HFF-Myc (cell line): Measurements from ENCODE around the gene RNF181.
"Not testable (repeated sequence)": the region's sequence is repeated elsewhere in the genome, so short reads cannot be mapped to it uniquely, and the experiment has no call there.

Source experiments
- DNase-seq: peaks from one replicate; pipeline ENCODE4 v3.0.0-alpha.2; 2011; ENCODE audit warnings: low read depth; ENCODE audit errors: extremely low read depth
- H3K4me3 ChIP-seq: replicated peaks from 2 replicates; pipeline ENCODE4 v1.5.1; 2011; ENCODE audit warnings: low read depth, mild to moderate bottlenecking, control low read depth, low read length
- CTCF ChIP-seq: IDR thresholded peaks from 2 replicates; pipeline ENCODE4 v1.5.1; 2012; ENCODE audit warnings: mild to moderate bottlenecking, low read depth, low read length, control low read depth; ENCODE audit errors: missing control alignments

The RNF181 gene

GRCh38 chr2:85600951-85601770 is 5.6 kb downstream of the RNF181 start:
- no peak for DNase-seq
- H3K4me3 ChIP-seq = peak overlapping the region; percentile 70
- TF ChIP-seq CTCF = no peak

GRCh38 chr2:85601771-85602475 is 6.4 kb downstream of the RNF181 start:
- no peak for TF ChIP-seq CTCF
- no peak for DNase-seq
- H3K4me3 ChIP-seq = peak overlapping the region; percentile 70

GRCh38 chr2:85602476-85603234 is 7.1 kb downstream of the RNF181 start, which contains the start of gene TMEM150A:
TSS of gene TMEM150A (minus strand) at chr2:85602698. CDS start at chr2:85601948, 750 bp downstream.
- TF ChIP-seq CTCF = no peak
- DNase-seq = no peak
- H3K4me3 ChIP-seq = peak within 1 kb of the TSS; percentile 70

GRCh38 chr2:85604133-85604444 is 8.5 kb downstream of the RNF181 start:
- peak overlapping the region; percentile 70; the same call in 1 of the 2 replicates for H3K4me3 ChIP-seq
- DNase-seq = not testable (repeated sequence)

GRCh38 chr2:85604568-85605339 is 9.2 kb downstream of the RNF181 start:
- no peak for DNase-seq
- H3K4me3 ChIP-seq = no peak overlapping the region
- no peak for TF ChIP-seq CTCF

GRCh38 chr2:85605406-85606115 is 10.0 kb downstream of the RNF181 start:
- TF ChIP-seq CTCF = no peak
- H3K4me3 ChIP-seq = no peak overlapping the region
- peak; percentile 40 for DNase-seq
